Mesenteric fat pad (tissue), 1 donor: ENCODE data around the gene TRPV2. TPM values are rescaled to one million over a fixed set of nuclear protein-coding genes. Genes with fewer than 3 reads are reported as not detected.
"Not testable (repeated sequence)": the region's sequence is repeated elsewhere in the genome, so short reads cannot be mapped to it uniquely, and the experiment has no call there.

Experiments used
- DNase-seq: peaks from one replicate; pipeline ENCODE4 v3.0.0-alpha.2; 2020; ENCODE audit warnings: low spot score
- long read RNA-seq: library from polyadenylated mRNA; unstranded; transcript quantifications from one replicate; pipeline ENCODE4 v2.0.0, GENCODE V29; 2020
- total RNA-seq: library from RNA; stranded (reverse); fragmentation: NEBNext Ultra II Directional; extraction: Animal tissue kit (Norgen Biotek cat#: 25700); gene quantifications from one replicate; pipeline ENCODE4 v1.2.1, GENCODE V29; 2021
- donor health status: DM: yes; HTN: yes; CAD: no.

TRPV2 gene, protein sequence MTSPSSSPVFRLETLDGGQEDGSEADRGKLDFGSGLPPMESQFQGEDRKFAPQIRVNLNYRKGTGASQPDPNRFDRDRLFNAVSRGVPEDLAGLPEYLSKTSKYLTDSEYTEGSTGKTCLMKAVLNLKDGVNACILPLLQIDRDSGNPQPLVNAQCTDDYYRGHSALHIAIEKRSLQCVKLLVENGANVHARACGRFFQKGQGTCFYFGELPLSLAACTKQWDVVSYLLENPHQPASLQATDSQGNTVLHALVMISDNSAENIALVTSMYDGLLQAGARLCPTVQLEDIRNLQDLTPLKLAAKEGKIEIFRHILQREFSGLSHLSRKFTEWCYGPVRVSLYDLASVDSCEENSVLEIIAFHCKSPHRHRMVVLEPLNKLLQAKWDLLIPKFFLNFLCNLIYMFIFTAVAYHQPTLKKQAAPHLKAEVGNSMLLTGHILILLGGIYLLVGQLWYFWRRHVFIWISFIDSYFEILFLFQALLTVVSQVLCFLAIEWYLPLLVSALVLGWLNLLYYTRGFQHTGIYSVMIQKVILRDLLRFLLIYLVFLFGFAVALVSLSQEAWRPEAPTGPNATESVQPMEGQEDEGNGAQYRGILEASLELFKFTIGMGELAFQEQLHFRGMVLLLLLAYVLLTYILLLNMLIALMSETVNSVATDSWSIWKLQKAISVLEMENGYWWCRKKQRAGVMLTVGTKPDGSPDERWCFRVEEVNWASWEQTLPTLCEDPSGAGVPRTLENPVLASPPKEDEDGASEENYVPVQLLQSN
- total RNA-seq = 43.7 TPM
- long read RNA-seq, transcript TRPV2-201 (15 exons, 2,808 nt) = major isoform, 101 of 197 reads
- long read RNA-seq, partial matches to known transcripts = 33 of 197 reads
- long read RNA-seq, other reads (novel, unspliced or antisense) = 63 of 197 reads

GRCh38 chr17:16415031-16415924, at the start of gene TRPV2:
Gene TRPV2 (plus strand): TSS chr17:16415571. CDS start chr17:16417669, 2,098 bp downstream.
- no peak for DNase-seq

DNA sequence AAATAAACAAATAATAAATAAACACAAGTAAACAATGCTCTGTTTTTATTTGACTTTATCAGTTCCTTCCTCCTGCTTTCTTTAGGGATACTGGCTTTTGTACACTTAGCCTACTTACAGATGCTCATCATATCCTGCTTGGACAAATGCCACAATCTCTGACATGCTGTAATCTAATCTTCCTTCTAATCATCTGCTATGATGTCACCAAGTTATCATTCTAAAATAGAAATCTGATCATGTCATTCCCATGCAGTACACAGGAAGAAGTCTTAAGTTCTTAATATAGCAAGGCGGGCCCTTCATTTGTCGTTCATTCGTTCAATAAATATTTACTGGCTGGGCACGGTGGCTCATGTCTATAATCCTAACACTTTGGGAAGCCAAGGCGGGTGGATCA, 43.6 kb upstream of the TRPV2 start:
- DNase-seq = no peak

DNA sequence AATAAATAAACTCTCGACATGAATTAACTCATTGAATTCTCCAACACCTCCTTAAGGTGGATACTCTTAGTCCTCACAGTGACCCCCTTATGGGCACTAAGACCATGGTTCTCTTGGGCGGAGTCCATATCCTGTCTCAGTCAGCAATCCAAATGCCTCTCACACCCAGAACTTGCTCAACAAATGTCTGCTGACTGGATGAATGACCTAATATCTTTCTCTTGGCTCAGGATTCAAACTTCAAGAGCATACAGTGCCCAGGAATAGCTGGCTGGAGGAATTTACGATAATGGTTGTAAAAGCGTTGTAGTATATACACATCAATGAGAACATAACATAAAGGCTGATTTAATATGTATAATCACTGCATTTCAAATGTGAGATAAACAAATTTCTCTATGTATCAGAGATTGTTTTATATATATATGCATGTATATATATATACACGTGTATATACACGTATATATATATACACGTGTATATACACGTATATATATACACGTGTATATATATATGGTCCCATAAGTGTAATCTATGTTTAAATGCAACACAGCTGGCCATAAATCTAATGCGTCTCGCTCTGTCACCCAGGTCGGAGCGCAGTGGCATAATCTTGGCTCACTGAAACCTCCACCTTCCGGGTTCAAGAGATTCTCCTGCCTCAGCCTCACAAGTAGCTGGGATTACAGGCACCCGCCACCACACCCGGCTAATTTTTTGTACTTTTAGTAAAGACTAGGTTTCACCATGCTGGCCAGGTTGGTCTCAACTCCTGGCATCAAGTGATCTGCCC, 41.0 kb upstream of the TRPV2 start:
- no peak for DNase-seq

DNA sequence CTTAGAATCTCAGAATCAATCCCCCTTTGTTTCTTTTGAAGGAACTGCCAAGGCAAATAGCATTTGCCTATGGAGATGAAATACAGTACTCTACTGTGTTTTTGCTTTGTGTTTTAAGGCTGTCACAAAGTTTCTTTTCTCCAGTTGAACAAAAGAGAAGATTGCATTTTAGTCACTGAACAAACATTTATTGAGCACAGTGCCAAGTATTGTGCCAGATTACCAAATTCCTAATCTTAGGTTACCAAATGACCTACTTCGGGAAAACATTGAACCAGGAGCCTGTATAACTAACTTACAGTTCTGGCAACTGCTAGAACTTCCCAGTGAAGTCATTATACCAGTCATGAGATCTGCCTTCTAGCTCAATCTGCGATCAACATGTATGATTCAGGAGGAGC, 37.4 kb upstream of the TRPV2 start:
- DNase-seq = no peak

DNA sequence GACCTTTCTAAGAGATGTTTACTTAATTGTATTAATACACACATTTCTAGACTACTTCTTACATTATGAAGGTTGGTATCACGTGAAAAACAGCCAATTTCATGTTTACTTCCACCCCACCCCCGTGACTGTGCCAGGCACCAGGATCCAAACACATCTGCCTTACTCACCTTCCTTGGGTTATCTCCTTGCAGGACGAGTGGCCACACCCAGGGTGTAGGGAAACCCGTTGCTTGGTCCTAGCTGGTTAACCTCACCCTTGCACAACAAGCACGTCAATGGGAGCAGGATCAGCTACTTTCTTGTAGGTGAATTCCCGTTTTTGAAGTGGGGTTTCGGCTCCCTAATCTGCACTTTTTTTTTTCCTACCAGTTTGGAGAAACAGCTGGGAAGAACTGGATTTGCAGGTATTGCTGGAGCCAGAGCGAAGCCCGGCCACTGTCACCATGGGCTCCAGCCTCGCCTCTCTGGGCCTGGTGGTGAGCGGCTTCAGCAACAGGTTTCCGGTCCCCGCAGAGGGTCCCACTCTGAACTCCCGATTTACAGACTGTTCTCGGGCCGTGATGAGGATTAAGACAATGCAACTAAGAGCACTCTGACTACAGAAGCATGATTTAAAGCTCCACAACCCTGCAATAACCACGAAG, 36.6 kb upstream of the TRPV2 start:
- DNase-seq = no peak

DNA sequence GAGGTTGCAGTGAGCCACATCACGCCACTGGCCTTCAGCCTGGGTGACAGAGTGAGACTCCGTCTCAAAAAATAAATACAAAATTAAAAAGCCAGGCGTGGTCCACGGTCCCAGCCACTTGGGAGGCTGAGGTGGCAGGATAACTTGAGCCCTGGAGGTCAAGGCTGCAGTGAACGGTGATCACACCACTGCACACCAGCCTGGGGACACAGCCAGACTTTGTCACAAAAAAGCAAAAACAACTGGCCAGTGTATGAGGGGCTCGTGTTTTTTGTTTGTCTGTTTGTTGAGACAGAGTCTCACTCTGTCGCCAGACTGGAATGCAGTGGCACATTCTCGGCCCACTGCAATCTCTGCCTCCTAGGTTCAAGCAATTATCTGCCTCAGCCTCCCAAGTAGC, 35.7 kb upstream of the TRPV2 start:
- DNase-seq = no peak

- peak; percentile 99 for DNase-seq
These were observed 34.5 kb upstream of the TRPV2 start, which contains the start of gene UBB for GRCh38 chr17:16380640-16381495. Gene UBB (plus strand): TSS chr17:16381091. CDS start chr17:16381908, 817 bp downstream.

DNA sequence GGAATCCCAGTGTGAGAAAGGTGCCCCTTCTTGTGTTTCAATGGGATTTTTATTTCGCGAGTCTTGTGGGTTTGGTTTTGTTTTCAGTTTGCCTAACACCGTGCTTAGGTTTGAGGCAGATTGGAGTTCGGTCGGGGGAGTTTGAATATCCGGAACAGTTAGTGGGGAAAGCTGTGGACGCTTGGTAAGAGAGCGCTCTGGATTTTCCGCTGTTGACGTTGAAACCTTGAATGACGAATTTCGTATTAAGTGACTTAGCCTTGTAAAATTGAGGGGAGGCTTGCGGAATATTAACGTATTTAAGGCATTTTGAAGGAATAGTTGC, 33.9 kb upstream of the TRPV2 start:
- DNase-seq = no peak

DNA sequence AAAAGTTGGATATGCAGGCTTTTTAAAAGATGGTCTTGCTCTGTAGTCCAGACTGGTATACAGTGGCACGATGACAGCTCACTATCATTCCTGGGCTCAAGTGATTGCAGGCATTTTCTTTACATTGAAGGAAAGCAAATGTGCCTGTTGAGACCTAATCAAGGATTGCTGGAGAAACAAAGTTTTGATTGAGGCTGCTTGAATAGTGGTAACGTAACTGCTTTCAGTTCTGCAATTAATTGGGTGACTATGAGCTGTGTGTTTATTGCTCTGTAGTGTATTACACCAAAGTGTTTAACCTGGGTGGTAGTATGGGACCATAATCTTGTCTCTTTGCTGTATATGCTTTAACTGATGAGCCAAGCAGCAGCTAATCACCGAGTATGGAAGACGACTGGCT, 32.2 kb upstream of the TRPV2 start:
- no peak for DNase-seq

GRCh38 chr17:16383772-16384287, 31.5 kb upstream of the TRPV2 start:
- DNase-seq = no peak

DNA sequence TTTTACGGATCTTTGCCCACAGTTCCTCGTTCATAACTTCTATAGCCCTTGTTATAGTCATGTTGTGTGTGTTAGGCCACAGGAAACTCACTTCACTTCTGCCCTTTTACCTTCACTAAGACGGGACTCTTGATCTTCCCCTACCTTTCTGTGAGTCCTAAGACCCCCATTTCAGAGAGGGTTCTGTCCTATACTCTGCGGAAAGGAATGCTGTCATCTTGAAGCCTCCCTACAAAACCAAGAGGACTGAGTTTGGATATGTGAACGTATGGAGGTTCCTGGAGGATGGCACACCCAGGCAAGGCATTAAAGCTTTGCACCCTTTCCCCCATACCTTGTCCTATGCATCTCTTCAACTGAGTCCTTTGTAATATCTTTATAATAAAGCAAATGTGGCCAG, 30.8 kb upstream of the TRPV2 start:
- no peak for DNase-seq

DNA sequence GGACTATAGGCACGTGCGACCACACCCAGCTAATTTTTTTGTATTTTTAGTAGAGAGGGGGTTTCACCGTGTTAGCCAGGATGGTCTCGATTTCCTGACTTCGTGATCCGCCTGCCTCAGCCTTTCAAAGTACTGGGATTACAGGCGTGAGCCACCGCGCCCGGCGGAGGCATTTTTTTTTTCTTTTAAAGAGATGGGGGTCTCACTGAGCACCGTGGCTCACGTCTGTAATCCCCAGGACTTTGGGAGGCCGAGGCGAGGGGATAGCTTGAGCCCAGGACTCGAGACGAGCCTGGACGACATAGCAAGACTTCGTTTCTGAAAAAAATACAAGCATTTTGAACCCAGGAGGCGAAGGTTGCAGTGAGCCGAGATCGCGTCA, 29.3 kb upstream of the TRPV2 start:
- DNase-seq = not testable (repeated sequence)

DNA sequence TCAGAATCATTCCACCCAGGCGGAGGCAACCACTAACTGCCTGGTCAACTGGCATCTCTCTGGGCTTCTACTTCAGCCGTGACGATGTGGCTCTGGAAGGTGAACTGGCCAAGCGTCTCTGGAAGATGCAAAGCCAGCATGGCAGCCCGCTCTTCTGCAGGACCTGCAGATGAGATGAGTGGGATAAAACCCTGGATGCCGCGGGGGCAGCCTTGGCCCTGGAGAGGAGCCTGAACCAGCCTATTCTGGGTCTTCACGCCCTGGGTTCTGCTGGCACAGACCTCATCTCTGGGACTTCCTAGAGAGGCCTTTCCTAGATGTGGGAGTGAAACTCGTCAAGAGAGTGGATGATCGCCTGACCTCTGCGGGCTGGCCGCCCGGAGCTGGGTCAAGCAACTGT, 23.9 kb upstream of the TRPV2 start:
- no peak for DNase-seq

GRCh38 chr17:16392491-16392890, 22.9 kb upstream of the TRPV2 start:
- DNase-seq = not testable (repeated sequence)

GRCh38 chr17:16395887-16396286, 19.5 kb upstream of the TRPV2 start:
- DNase-seq = not testable (repeated sequence)

DNA sequence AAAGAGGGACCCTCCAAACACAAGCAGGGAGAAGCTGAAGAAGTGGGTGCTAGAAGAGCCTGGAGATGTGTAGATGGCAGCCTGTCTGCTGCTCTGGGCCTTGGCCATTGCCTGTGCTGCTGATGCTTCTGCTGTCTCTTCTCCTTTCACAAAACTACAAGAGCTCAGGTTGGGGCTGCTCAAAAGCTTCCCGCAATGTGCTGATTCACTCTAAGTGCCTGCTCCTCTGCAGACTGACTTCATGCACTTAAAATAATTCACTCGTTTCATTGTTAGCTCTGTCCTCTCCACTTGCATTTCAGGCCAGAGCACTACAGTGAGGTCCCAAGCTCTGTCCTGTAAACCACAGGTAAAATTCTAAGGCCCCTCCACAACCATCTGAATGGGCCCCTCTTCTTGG, 18.7 kb upstream of the TRPV2 start:
- DNase-seq = not testable (repeated sequence)

- no peak for DNase-seq
These were observed 16.8 kb upstream of the TRPV2 start for GRCh38 chr17:16398270-16399267.
